DMS 273 (cell line): ENCODE measurements around the gene SH3D19.
"Not testable (repeated sequence)": the region's sequence is repeated elsewhere in the genome, so short reads cannot be mapped to it uniquely, and the experiment has no call there.

Source experiments
- DNase-seq: peaks from one replicate; lab custom pipeline; 2025; ENCODE audit not compliant: unreplicated experiment; lab: John Stamatoyannopoulos, UW

The SH3D19 gene

GRCh38 chr4:151236036-151236435 is 89.4 kb downstream of the SH3D19 start:
- no peak for DNase-seq

DNA sequence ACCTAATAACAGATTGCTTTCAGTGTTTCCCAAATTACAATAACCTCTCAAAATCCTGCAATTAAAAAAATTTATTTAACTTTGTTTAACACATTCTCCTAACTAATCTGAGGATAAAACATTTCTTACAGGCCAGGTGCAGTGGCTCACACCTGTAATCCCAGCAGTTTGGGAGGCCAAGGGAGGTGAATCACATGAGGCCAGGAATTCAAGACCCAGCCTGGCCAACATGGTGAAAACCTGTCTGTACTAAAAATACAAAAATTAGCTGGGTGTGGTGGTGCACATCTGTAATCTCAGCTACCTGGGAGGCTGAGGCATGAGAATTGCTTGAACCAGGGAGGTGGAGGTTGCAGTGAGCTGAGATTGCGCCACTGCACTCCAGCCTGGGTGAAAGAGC is 90.0 kb downstream of the SH3D19 start:
- DNase-seq = not testable (repeated sequence)

DNA sequence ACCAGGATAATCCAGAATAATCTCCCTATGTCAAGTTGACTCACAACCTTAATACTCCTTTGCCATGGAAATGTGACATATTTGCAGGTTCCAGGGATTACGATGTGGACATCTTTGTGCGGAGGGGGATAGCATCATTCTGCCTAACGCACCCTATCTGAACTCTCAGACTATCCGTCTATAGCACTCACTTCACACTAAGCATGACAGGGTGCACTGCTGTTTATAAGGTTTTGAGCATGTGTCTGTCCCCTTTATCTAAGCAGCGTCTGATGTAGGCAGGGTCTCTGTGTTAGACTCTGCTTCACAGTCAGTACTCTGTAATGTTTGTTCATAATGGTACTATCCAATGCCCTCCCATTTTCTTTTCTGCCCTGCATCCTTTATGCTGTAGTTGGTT is 91.8 kb downstream of the SH3D19 start:
- DNase-seq = no peak

- DNase-seq = no peak
Observed at GRCh38 chr4:151231915-151232595, 93.3 kb downstream of the SH3D19 start.

DNA sequence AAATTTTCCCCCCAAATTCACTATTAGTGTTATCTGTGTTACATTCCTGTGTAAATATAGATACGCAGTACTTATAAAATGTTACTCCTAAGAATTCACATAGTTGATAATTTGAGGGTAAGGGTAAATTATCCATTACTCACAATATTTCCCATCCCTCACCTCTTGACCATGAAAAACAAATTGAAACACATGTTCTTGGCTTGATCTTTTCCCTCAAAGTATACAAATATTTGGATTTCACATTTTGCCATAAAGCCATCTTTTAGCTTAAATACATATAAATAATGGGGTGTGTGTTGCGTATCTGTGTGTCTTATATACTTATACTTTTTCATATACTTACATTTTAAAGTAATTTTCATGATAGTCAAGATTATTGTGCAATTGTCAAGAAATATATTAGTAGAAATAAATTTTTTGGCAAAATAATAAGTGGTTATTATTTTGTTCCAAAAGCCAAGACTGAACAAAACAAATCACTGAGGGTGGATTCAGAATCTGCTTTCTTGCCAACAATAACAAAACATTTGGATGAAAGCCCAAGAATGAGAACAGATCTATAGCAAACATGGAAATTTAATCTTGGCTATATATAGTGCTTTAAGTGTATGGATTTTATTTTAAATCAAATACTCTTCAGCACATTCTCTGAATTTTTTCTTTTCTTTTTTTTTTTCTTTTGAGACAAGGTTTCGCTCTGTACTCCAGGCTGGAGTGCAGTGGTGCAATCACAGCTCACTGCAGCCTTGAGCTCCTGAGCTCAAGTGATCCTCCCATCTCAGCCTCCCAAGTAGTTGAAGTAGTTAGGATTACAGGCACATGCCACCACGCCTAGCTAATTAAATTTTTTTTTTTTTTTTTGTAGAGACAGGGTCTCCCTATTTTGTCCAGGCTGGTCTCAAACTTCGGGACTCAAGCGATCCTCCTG is 97.0 kb downstream of the SH3D19 start:
- DNase-seq = no peak

- DNase-seq = no peak
Observed at GRCh38 chr4:151227731-151228130, 97.7 kb downstream of the SH3D19 start.

DNA sequence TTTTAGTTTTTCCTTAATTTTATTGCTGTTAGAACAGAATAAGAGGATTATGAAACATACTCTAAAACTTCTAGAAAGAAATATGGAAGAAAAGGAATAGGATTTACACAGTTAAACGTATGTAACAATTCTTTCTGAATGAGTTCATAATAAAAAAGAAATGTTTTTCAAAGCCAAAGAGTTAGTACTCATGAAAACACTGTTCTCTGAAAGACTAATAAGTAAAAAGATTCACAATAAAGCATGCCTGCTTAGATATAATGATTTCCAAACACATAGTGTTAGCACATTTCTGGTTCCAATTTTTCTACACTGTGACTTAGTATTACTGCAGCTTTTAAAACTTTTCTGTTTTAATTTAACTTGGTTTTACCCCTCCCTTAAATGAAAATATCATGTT is 98.2 kb downstream of the SH3D19 start:
- no peak for DNase-seq

DNA sequence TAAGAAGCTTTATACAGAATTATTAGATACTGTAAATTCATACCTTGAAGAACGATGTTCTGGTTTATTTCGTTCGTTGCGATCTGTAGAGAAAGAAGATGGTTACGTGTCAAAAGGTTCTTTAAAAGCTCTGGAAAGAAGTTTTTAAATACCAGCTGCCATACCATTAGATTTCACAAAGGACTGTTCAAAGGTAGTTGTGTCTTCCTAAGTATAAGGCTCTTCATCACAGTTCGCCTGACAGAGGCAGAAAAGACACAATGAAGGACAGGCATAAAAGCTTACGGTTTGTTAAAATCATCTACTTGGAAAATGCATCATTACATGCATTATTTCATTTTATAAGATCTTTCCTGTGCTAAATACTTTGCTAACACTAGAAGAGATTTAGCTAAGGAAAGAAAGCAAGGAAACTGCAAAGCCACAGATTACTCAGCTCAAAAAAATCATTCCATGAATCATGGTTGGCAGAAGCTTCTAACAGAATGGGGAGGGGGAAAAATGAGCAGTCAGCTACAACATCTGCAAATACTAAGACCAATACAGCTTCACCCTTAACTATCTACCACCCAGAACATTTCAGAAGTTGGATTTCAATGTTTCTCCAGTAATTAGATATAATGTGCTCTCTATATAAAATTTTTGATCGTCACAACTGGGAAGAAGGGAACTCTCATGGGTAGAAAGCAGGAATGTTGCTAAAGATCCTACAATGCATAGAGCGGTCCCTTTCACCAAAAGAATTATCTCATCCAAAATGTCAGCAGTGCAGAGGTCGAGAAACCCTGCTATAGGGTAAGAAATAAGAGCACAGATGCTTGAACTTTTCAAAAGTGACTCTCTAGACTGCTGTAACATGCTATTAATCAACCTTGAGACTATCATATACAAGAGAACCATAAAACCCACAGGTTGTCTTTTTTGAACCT is 99.1 kb downstream of the SH3D19 start:
- DNase-seq = no peak

GRCh38 chr4:151223465-151223864 is 101.9 kb downstream of the SH3D19 start:
- DNase-seq = no peak

- DNase-seq = no peak
Observed at GRCh38 chr4:151219948-151220347, 105.5 kb downstream of the SH3D19 start.

DNA sequence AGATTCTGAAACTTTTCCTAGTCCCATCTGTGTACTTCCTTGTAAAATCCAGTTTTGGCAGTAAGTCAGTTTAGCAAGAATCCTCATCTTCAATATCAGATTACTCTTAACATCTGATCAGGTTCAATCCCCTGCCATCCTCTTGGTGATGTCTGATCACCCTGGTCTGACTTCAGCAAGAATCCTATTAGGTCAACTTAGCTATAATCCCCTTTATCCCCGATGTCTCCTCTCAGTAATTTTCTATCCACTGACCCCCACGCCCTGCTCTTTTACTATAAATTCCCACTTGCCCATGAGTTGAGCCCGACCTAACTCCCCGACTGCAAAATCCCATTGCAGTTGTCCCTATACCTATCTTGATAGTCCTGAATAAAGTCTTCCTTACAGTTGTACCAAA is 106.3 kb downstream of the SH3D19 start:
- DNase-seq = peak; percentile 22

GRCh38 chr4:151218343-151218742 is 107.1 kb downstream of the SH3D19 start:
- no peak for DNase-seq

- peak; percentile 13 for DNase-seq
Observed at GRCh38 chr4:151217326-151217725, 108.1 kb downstream of the SH3D19 start.

GRCh38 chr4:151215295-151215694 is 110.1 kb downstream of the SH3D19 start:
- DNase-seq = no peak

- DNase-seq = no peak
Observed at GRCh38 chr4:151207868-151208267, 117.5 kb downstream of the SH3D19 start.

DNA sequence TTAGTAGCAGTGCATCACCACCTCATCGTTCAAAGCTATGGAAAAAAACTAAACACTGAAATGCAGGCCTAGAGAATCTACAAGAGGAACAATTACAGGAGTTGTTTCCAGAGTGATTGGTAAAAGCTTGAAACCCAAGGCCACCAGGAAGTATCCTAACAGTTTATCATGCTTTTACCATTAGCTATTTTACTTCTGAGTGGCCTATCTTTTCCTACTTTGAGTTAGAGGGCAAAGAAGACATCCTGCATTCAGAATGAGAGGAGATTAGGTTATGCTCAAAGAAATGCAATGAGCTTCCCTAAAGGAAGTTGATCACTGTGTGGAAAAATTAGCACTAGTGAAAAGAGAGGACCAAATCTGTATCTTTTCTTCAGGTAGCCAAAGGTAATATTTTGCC is 118.2 kb downstream of the SH3D19 start:
- DNase-seq = no peak

DNA sequence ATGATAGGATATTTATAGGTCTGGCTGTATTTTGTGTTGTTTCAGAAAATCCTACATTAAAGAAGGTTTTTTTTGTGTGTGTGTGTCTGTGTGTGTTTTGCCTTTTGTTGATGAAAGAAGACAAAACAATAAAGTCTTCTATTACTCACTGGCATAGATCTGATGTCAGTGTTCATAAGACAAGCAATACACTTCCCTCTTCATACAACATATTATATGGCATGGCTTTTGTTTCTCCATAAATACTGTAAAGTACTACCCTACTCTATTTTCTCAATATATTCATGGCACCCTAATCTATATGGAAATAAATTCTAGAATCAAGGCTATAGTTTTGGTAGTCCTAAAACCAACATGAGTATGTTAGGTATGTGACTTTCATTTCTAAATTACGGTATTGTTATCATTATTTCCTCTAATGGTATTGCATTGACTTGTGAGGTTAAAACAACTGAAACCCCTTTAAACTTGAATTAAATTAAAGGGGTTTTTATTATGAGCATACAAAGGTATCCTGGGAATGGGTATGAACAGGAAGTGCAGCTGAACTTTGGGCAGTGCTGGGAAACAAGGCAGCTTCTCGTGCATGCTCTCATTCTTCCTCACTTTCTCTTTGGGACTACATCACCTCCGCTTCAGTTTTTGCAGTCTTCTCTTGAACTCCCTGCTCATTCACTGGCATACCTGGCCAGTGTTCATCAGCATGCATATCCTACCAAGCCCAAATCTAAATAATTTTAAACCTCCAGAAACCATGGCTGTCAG is 119.0 kb downstream of the SH3D19 start:
- DNase-seq = no peak

GRCh38 chr4:151205722-151206121 is 119.7 kb downstream of the SH3D19 start:
- no peak for DNase-seq

GRCh38 chr4:151204925-151205524 is 120.4 kb downstream of the SH3D19 start:
- no peak for DNase-seq

DNA sequence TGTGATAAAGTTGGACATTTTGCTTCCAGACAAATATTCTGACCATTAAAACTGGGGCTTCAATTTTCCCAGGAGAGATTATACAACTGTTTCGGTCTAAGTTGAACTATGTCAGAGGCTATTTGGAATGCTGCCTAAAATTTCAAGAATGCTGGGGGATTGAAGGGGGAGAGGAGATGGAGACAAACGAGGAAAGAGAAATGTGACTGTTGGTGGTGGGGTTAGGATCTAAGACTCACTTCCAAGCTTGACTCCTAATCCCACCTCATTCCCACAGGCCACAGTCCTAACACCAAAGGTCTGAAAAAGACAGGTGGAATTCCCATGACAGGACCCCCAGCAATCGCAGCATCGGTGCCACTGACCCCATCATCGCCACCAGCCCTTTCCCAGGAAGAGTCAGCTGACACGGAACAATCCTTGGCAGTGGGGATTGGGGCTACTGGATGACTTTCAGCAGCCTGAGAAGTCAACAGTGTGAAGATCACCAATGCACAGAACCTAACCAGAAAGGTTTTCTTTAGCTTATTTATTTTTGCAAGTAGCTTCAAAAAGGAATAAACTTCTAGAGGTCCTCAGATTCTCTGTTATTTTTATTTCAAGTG is 122.5 kb downstream of the SH3D19 start:
- DNase-seq = no peak
